Pancreas (tissue), 10 donors: ENCODE measurements around the gene C1QTNF5. TPM values are rescaled to one million over a fixed set of nuclear protein-coding genes. Genes with fewer than 3 reads are reported as not detected.

Experiments used
- ATAC-seq, 4 donors: fragments of 200-7000 bp; cut with Tn5 transposase; one replicate each; pipeline versions ENCODE4 v1.8.0 to v1.9.1; 2020; ENCODE audit warnings: mild to moderate bottlenecking in 4 of 4, moderate library complexity in 4 of 4
- DNase-seq, 6 donors: peaks; one replicate each; pipeline ENCODE4 v3.0.0-alpha.2; 2020
- FAIRE-seq: peaks from 2 replicates; lab custom pipeline; 2012; peaks lifted over from hg19 to GRCh38; lab: Jason Lieb, UNC
- H3K27ac ChIP-seq, 4 donors: fragments of 200-600 bp; sonication (generic); 1 replicate in 3 of 4; 2 replicates in 1 of 4; pipeline versions ENCODE4 v1.5.0 to v1.8.0; 2020
- H3K27me3 ChIP-seq, 4 donors: fragments of 200-600 bp; one replicate each; pipeline ENCODE4 v1.8.0; 2021
- H3K36me3 ChIP-seq, 3 donors: fragments of 200-600 bp; sonication (generic) in 1 of 3; one replicate each; pipeline versions ENCODE4 v1.5.0 to v1.8.0; 2020 to 2021
- H3K4me1 ChIP-seq, 3 donors: fragments of 200-600 bp; one replicate each; pipeline ENCODE4 v1.8.0; 2021
- H3K4me3 ChIP-seq, 4 donors: fragments of 200-600 bp; sonication (generic) in 2 of 4; one replicate each; pipeline versions ENCODE4 v1.5.0 to v1.8.0; 2020 to 2021
- H3K9me3 ChIP-seq, 4 donors: fragments of 200-600 bp; one replicate each; pipeline ENCODE4 v1.8.0; 2021
- CTCF ChIP-seq, 4 donors: fragments of 200-600 bp; sonication (generic) in 3 of 4; IDR thresholded peaks; one replicate each; pipeline versions ENCODE4 v1.5.0 to v1.8.0; 2021; ENCODE audit warnings: antibody characterized with exemption in 4 of 4
- WGBS, 2 donors: extraction: QIAGEN DNeasy Blood & Tissue Kit; methylation state at CpG; one replicate each; pipeline ENCODE4 v1.1.7; 2013; 5-methylcytosine and 5-hydroxymethylcytosine counted together
- intact Hi-C, 3 donors: fragments of 100-400 bp; cut with DNase I; formaldehyde crosslinking; loops; one replicate each; pipeline versions ENCODE4 v1.11.1 to v1.14.2; 2022
- polyA plus RNA-seq, 2 donors: library from polyadenylated mRNA; stranded (reverse); fragments of 200-250 nt; gene quantifications; one replicate each; pipeline ENCODE4 v1.2.3, GENCODE V29; 2013
- total RNA-seq, 6 donors: library from RNA; stranded (reverse); fragmentation: NEBNext Ultra II Directional in 4 of 6; extraction: Animal tissue kit (Norgen Biotek cat#: 25700) in 4 of 6; gene quantifications; one replicate each; pipeline versions ENCODE4 v1.2.1 to v1.2.4, GENCODE V29; 2021 to 2023
- donor health status: healthy with polysubstance abuse.
- donor health status: DM: no; HTN: no; CAD: no; lungs with moderate emphysema.
- donor health status: DM: no; HTN: no; CAD: no.
- donor health status: control.
- donor health status: control.
- donor health status: Bipolar disorder and iron deficiency.
- donor health status: DM: yes; HTN: yes; CAD: no.
- donor health status: DM: no; HTN: no; CAD: no.
- donor health status: DM: no; HTN: no; CAD: no.
- donor health status: DM: yes; HTN: yes; CAD: no.

The C1QTNF5 gene
- total and polyA plus RNA-seq, 8 donors: 6.7 to 27.9 (median 15.7) TPM

GRCh38 chr11:119324189-119324588 lies 16.5 kb downstream of the C1QTNF5 start:
- WGBS, 2 donors: 57 to 64% methylated on average over 4 of the region's 4 CpGs
- ATAC-seq (no peak), DNase-seq (no peak), FAIRE-seq (no peak)
- Histone ChIP-seq H3K27me3 (no peaks in the 10 kb centered on the region), H3K4me3 (no peak overlapping the region), H3K36me3 (no peaks in the 10 kb centered on the region), H3K4me1 (no peaks in the 10 kb centered on the region), H3K27ac (no peak overlapping the region), H3K9me3 (no peaks in the 10 kb centered on the region)
- intact Hi-C loops: loop anchor here in 1 of 3 donors (10.0 kb wide), 1 partner anchor 51 kb away; no protein-coding TSS in a partner anchor
- no peak for TF ChIP-seq CTCF (IDR thresholded peaks at IDR 0.05)

DNA sequence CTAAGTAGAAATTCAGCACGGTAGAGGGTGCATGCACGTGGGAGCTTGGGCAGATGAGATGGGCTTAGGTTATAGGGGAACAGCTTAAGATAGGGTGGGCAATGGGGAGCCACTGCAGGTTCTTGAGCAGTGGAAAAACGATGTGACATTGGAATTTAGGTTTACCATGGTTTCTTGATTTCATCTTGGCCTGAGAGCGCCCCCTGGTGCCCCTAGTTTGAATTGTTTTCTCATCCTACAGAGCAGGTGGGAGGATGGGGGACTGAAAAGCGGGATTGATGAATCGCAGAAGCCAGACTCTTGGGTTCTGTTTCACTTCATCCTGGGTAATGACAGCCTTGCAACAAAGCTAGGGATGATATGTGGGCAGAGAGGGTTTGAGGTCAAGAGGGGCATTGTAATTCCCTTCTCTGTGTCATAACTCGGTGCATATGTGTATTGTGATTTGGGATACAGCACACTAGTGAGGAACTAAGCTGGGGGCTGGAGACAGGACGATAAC lies 17.1 kb downstream of the C1QTNF5 start:
- H3K27me3 ChIP-seq: no peaks in the 10 kb centered on the region
- H3K4me3 ChIP-seq: no peak overlapping the region
- no peaks in the 10 kb centered on the region for H3K4me1 ChIP-seq
- peak in 2 of 4 donors; percentile 23 to 25 for ATAC-seq
- DNase-seq: peak in 5 of 6 donors; percentile 43 to 81 (median 66)
- no peak overlapping the region for H3K27ac ChIP-seq
- peak; percentile 61 to 77 (median 72) for TF ChIP-seq CTCF (IDR thresholded peaks at IDR 0.05)
- WGBS, 2 donors: 12 to 15% methylated on average over 8 of the region's 8 CpGs
- no peaks in the 10 kb centered on the region for H3K36me3 ChIP-seq
- intact Hi-C loops: loop anchor here in 1 of 3 donors (10.0 kb wide), 1 partner anchor 51 kb away; no protein-coding TSS in a partner anchor
- no peak for FAIRE-seq
- no peaks in the 10 kb centered on the region for H3K9me3 ChIP-seq

DNA sequence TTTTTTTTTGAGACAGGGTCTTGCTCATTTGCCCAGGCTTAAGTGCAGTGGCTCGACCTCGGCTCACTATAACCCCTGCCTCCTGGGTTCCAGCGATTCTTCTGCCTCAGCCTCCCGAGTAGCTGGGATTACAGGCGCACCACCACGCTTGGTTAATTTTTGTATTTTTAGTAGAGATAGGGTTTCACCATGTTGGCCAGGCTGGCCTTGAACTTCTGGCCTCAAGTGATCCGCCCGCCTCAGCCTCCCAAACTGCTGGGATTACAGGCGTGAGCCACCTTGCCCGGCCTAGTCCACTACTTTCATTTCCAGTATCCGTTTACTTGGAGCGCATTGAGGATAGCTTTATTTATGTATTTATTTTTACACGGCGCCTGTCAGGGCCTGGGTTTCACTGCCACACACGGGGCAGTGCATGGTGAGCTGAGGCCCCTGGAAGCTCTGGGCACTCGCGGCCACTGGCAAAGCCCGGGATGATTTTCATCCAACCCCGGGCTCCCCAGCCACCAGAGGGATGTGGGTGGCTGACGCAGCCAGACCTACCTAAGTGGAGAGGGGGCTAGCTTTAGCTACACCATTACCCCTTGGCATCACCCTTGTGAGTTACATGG lies 17.7 kb downstream of the C1QTNF5 start:
- Histone ChIP-seq H3K9me3 (no peaks in the 10 kb centered on the region), H3K36me3 (no peaks in the 10 kb centered on the region), H3K27me3 (no peaks in the 10 kb centered on the region), H3K27ac (no peak overlapping the region), H3K4me1 (no peaks in the 10 kb centered on the region), H3K4me3 (no peak overlapping the region)
- FAIRE-seq: no peak
- TF ChIP-seq CTCF (IDR thresholded peaks at IDR 0.05): no peak
- no peak for DNase-seq
- WGBS, 2 donors: 73 to 75% methylated on average over 19 to 20 of the region's 20 CpGs
- ATAC-seq: no peak
- intact Hi-C loops: loop anchor here in 1 of 3 donors (10.0 kb wide), 1 partner anchor 52 kb away; no protein-coding TSS in a partner anchor

GRCh38 chr11:119322360-119322739 lies 18.3 kb downstream of the C1QTNF5 start:
- no peak for TF ChIP-seq CTCF (IDR thresholded peaks at IDR 0.05)
- H3K4me3 ChIP-seq: no peak overlapping the region
- WGBS, 2 donors: 53 to 63% methylated on average over 6 of the region's 6 CpGs
- H3K27ac ChIP-seq: no peak overlapping the region
- peaks cover 0 to 4% (median 0%) of the 10 kb centered on the region in 3 donors for H3K4me1 ChIP-seq
- DNase-seq: no peak
- intact Hi-C loops: loop anchor here in 1 of 3 donors (10.0 kb wide), 1 partner anchor 52 kb away; no protein-coding TSS in a partner anchor
- H3K27me3 ChIP-seq: no peaks in the 10 kb centered on the region
- no peak for FAIRE-seq
- no peaks in the 10 kb centered on the region for H3K9me3 ChIP-seq
- ATAC-seq: no peak
- no peaks in the 10 kb centered on the region for H3K36me3 ChIP-seq
